Esophagus squamous epithelium (tissue), 4 donors: Measurements from ENCODE around the gene OBSL1.

Source experiments
- CTCF ChIP-seq, 6 experiments: fragments of 450-650 bp in 4 of 6; fragments of 200-600 bp in 2 of 6; sonication (generic) in 2 of 6; IDR thresholded peaks; one replicate each; pipeline ENCODE4 v1.5.1; 2016 to 2019; ENCODE audit warnings: antibody characterized with exemption in 6 of 6, mild to moderate bottlenecking in 4 of 6, moderate library complexity in 4 of 6
- POLR2A ChIP-seq, 4 donors: fragments of 450-650 bp; IDR thresholded peaks; one replicate each; pipeline ENCODE4 v1.6.1; 2017; ENCODE audit warnings: antibody characterized with exemption in 4 of 4, mild to moderate bottlenecking in 4 of 4, moderate library complexity in 3 of 4

- no peak for TF ChIP-seq CTCF (IDR thresholded peaks at IDR 0.05)
- no peak for TF ChIP-seq POLR2A (IDR thresholded peaks at IDR 0.05)
Observed at GRCh38 chr2:219545943-219546352, 25.4 kb downstream of the OBSL1 start.
